ENCODE results near the gene NEURL1B. TPM values are rescaled to one million over a fixed set of nuclear protein-coding genes. Genes with fewer than 3 reads are reported as not detected.

The NEURL1B gene
- polyA plus RNA-seq, 2 of the 4 experiments (the other 2 are of a cell fraction): 0.89 to 2.1 TPM

GRCh38 chr5:172658961-172659501 lies 18.0 kb downstream of the NEURL1B start:
- TF ChIP-seq PHF8 (IDR thresholded peaks at IDR 0.05; ENCODE audit: borderline replicate concordance, low read depth) (no peak), CHD4 (IDR thresholded peaks at IDR 0.05; ENCODE audit: borderline replicate concordance) (no peak), KDM5A (IDR thresholded peaks at IDR 0.05) (no peak), RNF2 (IDR thresholded peaks at IDR 0.05; ENCODE audit: borderline replicate concordance, low read depth) (no peak)
- TF ChIP-seq, protein P1, sequence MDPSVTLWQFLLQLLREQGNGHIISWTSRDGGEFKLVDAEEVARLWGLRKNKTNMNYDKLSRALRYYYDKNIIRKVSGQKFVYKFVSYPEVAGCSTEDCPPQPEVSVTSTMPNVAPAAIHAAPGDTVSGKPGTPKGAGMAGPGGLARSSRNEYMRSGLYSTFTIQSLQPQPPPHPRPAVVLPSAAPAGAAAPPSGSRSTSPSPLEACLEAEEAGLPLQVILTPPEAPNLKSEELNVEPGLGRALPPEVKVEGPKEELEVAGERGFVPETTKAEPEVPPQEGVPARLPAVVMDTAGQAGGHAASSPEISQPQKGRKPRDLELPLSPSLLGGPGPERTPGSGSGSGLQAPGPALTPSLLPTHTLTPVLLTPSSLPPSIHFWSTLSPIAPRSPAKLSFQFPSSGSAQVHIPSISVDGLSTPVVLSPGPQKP (IDR thresholded peaks at IDR 0.05; ENCODE audit: low read depth, low read length): no peak
- TF ChIP-seq, protein P2, sequence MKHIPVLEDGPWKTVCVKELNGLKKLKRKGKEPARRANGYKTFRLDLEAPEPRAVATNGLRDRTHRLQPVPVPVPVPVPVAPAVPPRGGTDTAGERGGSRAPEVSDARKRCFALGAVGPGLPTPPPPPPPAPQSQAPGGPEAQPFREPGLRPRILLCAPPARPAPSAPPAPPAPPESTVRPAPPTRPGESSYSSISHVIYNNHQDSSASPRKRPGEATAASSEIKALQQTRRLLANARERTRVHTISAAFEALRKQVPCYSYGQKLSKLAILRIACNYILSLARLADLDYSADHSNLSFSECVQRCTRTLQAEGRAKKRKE (CRISPR knock-in tag; IDR thresholded peaks at IDR 0.05; ENCODE audit: low read depth): no peak
- Histone ChIP-seq H3K4me2 (no peak overlapping the region), H3K4me1 (peaks cover 15% of the 10 kb centered on the region), H3K27ac (peak overlapping the region in 1 of 2 experiments; percentile 68; a peak in 3 of 6 replicates), H3K4me3 (no peak overlapping the region), H3K9me3 (no peaks in the 10 kb centered on the region)
- no peak for DNase-seq (ENCODE audit: low read depth in 1 of 2, low spot score in 1 of 2)
- 0 out of 6 replicates have a peak, but pooled peaks of 1 of the 2 experiments have one; percentile 15 for ATAC-seq
- POLR2A ChIA-PET: no interaction called here
- FAIRE-seq: no peak
- WGBS (ENCODE audit: missing lambda C conversion rate): 73% methylated on average over 6 of the region's 7 CpGs
- CTCF ChIA-PET: interaction anchor here (0.9 to 2.9 kb wide), 3 partner anchors 13 to 38 kb away, joined by 3 to 11 read pairs (median 7); no protein-coding TSS in a partner anchor

GRCh38 chr5:172659570-172659908 lies 18.5 kb downstream of the NEURL1B start:
- Histone ChIP-seq H3K27ac (peak overlapping the region in 1 of 2 experiments; percentile 68; a peak in 3 of 6 replicates), H3K4me1 (peaks cover 15% of the 10 kb centered on the region), H3K4me2 (peak overlapping the region; percentile 52), H3K4me3 (no peak overlapping the region), H3K9me3 (no peaks in the 10 kb centered on the region)
- TF ChIP-seq, protein P2 (CRISPR knock-in tag; IDR thresholded peaks at IDR 0.05; ENCODE audit: low read depth): no peak
- TF ChIP-seq NFE2L2 (conservative IDR thresholded peaks at IDR 0.05; ENCODE audit: low read length) (no peak), CHD2 (IDR thresholded peaks at IDR 0.05; ENCODE audit: low read length, partially characterized antibody) (no peak), CEBPB (IDR thresholded peaks at IDR 0.05) (no peak), MAFK (IDR thresholded peaks at IDR 0.05; ENCODE audit: partially characterized antibody) (no peak), EHF (CRISPR knock-in tag; IDR thresholded peaks at IDR 0.05) (no peak), JUN (IDR thresholded peaks at IDR 0.05) (no peak), RNF2 (IDR thresholded peaks at IDR 0.05; ENCODE audit: borderline replicate concordance, low read depth) (no peak), HDAC2 (IDR thresholded peaks at IDR 0.05) (no peak)
- ChIA-PET POLR2A (no interaction called here), CTCF (interaction anchor here (2.1 kb wide), 1 partner anchor 13 kb away, joined by 7 read pairs; no protein-coding TSS in a partner anchor)
- no peak for FAIRE-seq
- ATAC-seq: 0 out of 6 replicates have a peak, but pooled peaks of 1 of the 2 experiments have one; percentile 36
- no peak for DNase-seq (ENCODE audit: low read depth in 1 of 2, low spot score in 1 of 2)

- WGBS (ENCODE audit: missing lambda C conversion rate): 35% methylated on average over 12 of the region's 18 CpGs
- ATAC-seq: peak; percentile 51 to 75; a peak in 3 of 6 replicates
- no peaks in the 10 kb centered on the region for H3K9me3 ChIP-seq
- POLR2A ChIA-PET: no interaction called here
- no peak for TF ChIP-seq JUN (IDR thresholded peaks at IDR 0.05)
- TF ChIP-seq EP300 (IDR thresholded peaks at IDR 0.05): no peak
- no peak for TF ChIP-seq RNF2 (IDR thresholded peaks at IDR 0.05; ENCODE audit: borderline replicate concordance, low read depth)
- TF ChIP-seq, protein P3, sequence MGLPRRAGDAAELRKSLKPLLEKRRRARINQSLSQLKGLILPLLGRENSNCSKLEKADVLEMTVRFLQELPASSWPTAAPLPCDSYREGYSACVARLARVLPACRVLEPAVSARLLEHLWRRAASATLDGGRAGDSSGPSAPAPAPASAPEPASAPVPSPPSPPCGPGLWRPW (IDR thresholded peaks at IDR 0.05): no peak
- TF ChIP-seq SREBF2 (IDR thresholded peaks at IDR 0.05): no peak
- TF ChIP-seq HOXA7 (CRISPR knock-in tag; IDR thresholded peaks at IDR 0.05): no peak
- TF ChIP-seq BHLHE40 (IDR thresholded peaks at IDR 0.05; ENCODE audit: low read depth, low read length): no peak
- no peak for TF ChIP-seq EHF (CRISPR knock-in tag; IDR thresholded peaks at IDR 0.05)
- TF ChIP-seq, protein P2 (CRISPR knock-in tag; IDR thresholded peaks at IDR 0.05; ENCODE audit: low read depth): no peak
- no peak for TF ChIP-seq MYC (IDR thresholded peaks at IDR 0.05; ENCODE audit: borderline replicate concordance, low read length)
- TF ChIP-seq CHD4 (IDR thresholded peaks at IDR 0.05; ENCODE audit: borderline replicate concordance): no peak
- TF ChIP-seq HOXB13 (CRISPR knock-in tag; IDR thresholded peaks at IDR 0.05; ENCODE audit: low read depth): no peak
- TF ChIP-seq NPAS2 (CRISPR knock-in tag; IDR thresholded peaks at IDR 0.05; ENCODE audit: borderline replicate concordance): no peak
- no peak for TF ChIP-seq PHF8 (IDR thresholded peaks at IDR 0.05; ENCODE audit: borderline replicate concordance, low read depth)
- no peak for TF ChIP-seq JUNB (IDR thresholded peaks at IDR 0.05)
- TF ChIP-seq, protein P4, sequence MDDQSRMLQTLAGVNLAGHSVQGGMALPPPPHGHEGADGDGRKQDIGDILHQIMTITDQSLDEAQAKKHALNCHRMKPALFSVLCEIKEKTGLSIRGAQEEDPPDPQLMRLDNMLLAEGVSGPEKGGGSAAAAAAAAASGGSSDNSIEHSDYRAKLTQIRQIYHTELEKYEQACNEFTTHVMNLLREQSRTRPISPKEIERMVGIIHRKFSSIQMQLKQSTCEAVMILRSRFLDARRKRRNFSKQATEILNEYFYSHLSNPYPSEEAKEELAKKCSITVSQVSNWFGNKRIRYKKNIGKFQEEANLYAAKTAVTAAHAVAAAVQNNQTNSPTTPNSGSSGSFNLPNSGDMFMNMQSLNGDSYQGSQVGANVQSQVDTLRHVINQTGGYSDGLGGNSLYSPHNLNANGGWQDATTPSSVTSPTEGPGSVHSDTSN (IDR thresholded peaks at IDR 0.05): no peak
- no peak overlapping the region for H3K4me3 ChIP-seq
- H3K27ac ChIP-seq: peak overlapping the region; percentile 34 to 68; a peak in 4 of 6 replicates
- peaks cover 15% of the 10 kb centered on the region for H3K4me1 ChIP-seq
- peak overlapping the region; percentile 52 for H3K4me2 ChIP-seq
- DNase-seq (ENCODE audit: low read depth in 1 of 2, low spot score in 1 of 2): peak in 1 of 2 experiments; percentile 45
- FAIRE-seq: no peak
- CTCF ChIA-PET: interaction anchor here (2.1 kb wide), 1 partner anchor 12 kb away, joined by 7 read pairs; no protein-coding TSS in a partner anchor
Measured at GRCh38 chr5:172659909-172660628, 19.0 kb downstream of the NEURL1B start.

All from A549 (cell line).